ENCODE data around the gene MMP13.

GRCh38 chr11:102991776-102992175 is 36.2 kb upstream of the MMP13 start:
- TF ChIP-seq CTCF (IDR thresholded peaks at IDR 0.05 in 4 of 5, conservative IDR thresholded peaks at IDR 0.05 in 1 of 5) (no peak), POLR2A (IDR thresholded peaks at IDR 0.05) (no peak)

Measured in gastrocnemius medialis (tissue), 4 donors.